GM18505 (cell line): Measurements from ENCODE around the gene DGKQ.
A peak's percentile ranks its signal among the peaks of the same experiment; 100 is the strongest.
"Not testable (repeated sequence)": the region's sequence is repeated elsewhere in the genome, so short reads cannot be mapped to it uniquely, and the experiment has no call there.

Source experiments
- ATAC-seq: cut with Tn5 transposase; IDR thresholded peaks from one replicate; pipeline ENCODE4 v1.9.1; 2021; ENCODE audit not compliant: unreplicated experiment
- POLR2A ChIP-seq: IDR thresholded peaks from 4 replicates; pipeline ENCODE4 v1.6.1; 2011; ENCODE audit warnings: borderline replicate concordance; ENCODE audit not compliant: insufficient read depth, insufficient read length; ENCODE audit errors: extremely low read depth

Gene DGKQ

GRCh38 chr4:947491-947971 is 25.8 kb downstream of the DGKQ start:
- no peak for ATAC-seq
- no peak for TF ChIP-seq POLR2A

GRCh38 chr4:946517-947471 is 26.6 kb downstream of the DGKQ start:
- no peak for ATAC-seq

DNA sequence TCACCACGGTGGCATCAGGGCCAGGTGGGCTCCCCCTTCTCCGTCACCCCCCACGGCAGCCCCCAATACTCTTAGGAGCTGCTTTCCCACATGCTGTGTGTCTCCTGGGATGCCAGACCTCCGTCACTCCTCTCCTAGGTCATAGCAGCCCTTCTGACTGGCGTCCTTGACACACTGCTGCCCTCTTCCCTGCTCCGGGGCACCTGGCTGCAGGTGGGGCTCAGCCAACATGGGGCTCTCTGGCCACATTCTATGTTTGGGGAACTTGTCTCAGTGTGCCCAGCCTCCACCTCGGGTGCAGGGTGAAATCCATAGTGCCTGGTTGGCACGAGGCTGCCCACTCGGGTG is 27.3 kb downstream of the DGKQ start:
- TF ChIP-seq POLR2A: no peak
- no peak for ATAC-seq

More at GRCh38 chr4:946517-947471, 26.6 kb downstream of the DGKQ start:
- no peak for TF ChIP-seq POLR2A

DNA sequence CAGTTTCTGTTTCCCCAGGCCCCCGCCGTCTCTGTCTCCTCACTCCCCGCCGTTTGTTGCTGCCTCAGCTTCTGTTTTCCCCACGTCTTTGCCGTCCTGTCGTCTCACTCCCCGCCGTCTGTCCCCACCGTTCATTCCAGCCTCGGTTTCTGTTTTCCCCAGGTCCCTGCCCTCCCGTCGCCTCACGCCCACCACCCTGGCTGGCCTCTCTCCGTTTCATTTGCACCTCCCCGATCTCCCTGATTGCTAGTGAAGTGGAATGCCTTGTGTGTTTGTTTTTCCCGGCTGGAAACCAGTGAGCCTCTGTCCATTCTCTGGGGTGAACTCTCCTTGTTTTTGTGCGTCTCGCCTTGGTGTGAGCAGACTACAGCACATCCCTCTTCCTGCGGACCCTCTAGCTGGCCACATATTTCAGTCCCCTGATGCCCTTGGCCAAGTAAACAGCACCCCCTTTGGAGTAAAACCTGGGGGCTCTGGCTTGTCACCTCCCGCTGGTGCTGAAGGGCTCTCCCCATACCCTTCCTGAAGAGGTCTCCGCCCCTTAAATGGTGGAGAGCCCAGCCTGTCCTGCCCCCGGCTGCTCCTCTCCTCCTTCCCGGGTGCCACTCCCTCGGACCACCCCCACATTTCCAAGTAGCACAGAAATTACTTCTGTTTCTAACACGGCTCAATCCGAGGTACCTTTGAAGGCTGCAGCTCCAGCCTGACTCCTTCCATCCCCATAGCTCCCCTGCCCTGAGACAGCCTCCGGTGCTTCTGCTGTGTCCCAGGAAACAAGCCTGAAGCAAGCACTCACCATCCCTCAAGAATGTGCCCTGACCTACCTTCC is 27.9 kb downstream of the DGKQ start:
- no peak for TF ChIP-seq POLR2A
- ATAC-seq: no peak

GRCh38 chr4:939508-939907 is 33.9 kb downstream of the DGKQ start:
- ATAC-seq: not testable (repeated sequence)

DNA sequence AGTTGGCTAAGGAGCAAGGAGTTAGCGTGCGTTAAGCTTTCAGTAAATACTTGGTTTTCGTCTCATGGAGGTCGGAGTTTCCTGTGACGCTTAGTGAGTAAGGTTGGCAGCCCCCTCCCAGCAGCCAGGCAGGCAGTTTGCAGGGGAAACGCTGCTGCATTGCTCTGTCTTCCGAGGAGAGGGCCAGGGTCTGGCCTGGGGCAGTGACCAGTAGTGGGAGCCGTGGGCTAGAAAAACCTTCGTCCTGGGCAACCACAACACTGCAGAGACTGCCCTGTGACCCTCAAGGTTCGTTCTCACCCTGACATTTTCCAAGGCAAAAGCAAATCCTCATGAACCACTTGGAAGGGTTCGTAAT is 40.7 kb downstream of the DGKQ start:
- TF ChIP-seq POLR2A: no peak
- ATAC-seq: no peak

DNA sequence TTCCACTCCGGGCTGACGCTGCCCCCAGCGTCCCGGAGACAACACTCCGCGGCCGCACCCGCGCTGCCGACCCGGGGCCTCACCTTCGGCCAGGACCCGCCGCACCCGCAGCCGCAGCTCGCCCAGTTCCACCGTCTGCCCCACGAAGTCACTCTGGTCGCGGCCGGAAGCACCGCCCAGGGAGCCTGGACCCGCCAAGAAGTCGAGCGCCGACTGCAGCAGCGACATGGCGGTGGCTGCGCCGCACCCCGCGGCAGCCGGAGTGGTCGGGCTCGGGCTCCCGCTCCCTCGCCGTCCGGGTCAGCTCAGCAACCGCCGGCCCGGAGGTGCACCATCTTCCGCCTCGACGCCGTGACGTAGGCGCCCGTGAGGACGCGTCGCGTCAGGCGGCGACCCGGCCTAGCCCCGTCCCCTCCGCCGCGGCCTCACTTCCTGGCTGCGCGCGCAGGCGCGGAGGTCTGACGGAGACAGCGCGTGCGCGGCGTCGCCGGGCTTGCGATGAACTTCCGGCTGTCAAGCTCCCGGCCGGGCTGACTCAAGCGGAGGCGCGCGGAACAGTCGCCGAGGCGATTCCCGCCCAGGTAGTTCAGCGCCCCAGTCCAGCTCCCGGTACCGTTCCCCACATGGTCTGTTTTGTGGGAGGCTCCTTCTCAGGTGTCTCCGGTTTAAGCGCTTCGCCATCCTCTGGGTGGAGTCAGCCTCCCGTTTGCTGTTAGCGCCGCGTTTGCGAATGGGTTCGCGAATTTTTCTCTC is 41.2 kb downstream of the DGKQ start, which contains the start of the genes GAK and TMEM175:
Gene GAK (minus strand): TSS at position 357 of the 753 bp plus-strand sequence. CDS start 129 bp downstream, at position 228.
Gene TMEM175 (plus strand): TSS at position 501 of the 753 bp plus-strand sequence. CDS start 15,280 bp downstream, outside the sequence.
- TF ChIP-seq POLR2A: peak; percentile 91
- peak; percentile 89 for ATAC-seq

GRCh38 chr4:931194-931959 is 42.0 kb downstream of the DGKQ start:
- TF ChIP-seq POLR2A: no peak
- ATAC-seq: peak; percentile 5

GRCh38 chr4:930827-931193 is 42.6 kb downstream of the DGKQ start:
- ATAC-seq: no peak

GRCh38 chr4:930028-930551 is 43.3 kb downstream of the DGKQ start:
- TF ChIP-seq POLR2A: no peak
- ATAC-seq: no peak

More at GRCh38 chr4:930827-931193, 42.6 kb downstream of the DGKQ start:
- TF ChIP-seq POLR2A: no peak

GRCh38 chr4:929096-929765 is 44.1 kb downstream of the DGKQ start:
- TF ChIP-seq POLR2A: no peak
- no peak for ATAC-seq

GRCh38 chr4:927566-927965 is 45.8 kb downstream of the DGKQ start:
- not testable (repeated sequence) for ATAC-seq
